Left ventricle myocardium inferior (tissue), 1 donor: Measurements from ENCODE around the gene CCNF. TPM values are rescaled to one million over a fixed set of nuclear protein-coding genes. Genes with fewer than 3 reads are reported as not detected.

ENCODE experiments used
- DNase-seq: peaks from one replicate; pipeline ENCODE4 v3.0.0-alpha.2; 2020
- H3K27ac ChIP-seq: fragments of 200-600 bp; replicated peaks from 2 replicates; pipeline ENCODE4 v1.8.0; 2021
- H3K27me3 ChIP-seq: fragments of 200-600 bp; 2 replicates; pipeline ENCODE4 v1.8.0; 2021; ENCODE audit warnings: low read depth
- H3K36me3 ChIP-seq: fragments of 200-600 bp; 2 replicates; pipeline ENCODE4 v1.8.0; 2021
- H3K4me1 ChIP-seq: fragments of 200-600 bp; 2 replicates; pipeline ENCODE4 v1.8.0; 2021
- H3K4me3 ChIP-seq: fragments of 200-600 bp; 2 replicates; pipeline ENCODE4 v1.8.0; 2021; ENCODE audit warnings: mild to moderate bottlenecking, moderate library complexity
- H3K9me3 ChIP-seq: fragments of 200-600 bp; replicated peaks from 2 replicates; pipeline ENCODE4 v1.8.0; 2021
- CTCF ChIP-seq: fragments of 200-600 bp; IDR thresholded peaks from 2 replicates; pipeline ENCODE4 v1.8.0; 2021; ENCODE audit warnings: antibody characterized with exemption, mild to moderate bottlenecking, borderline replicate concordance
- intact Hi-C: fragments of 100-400 bp; cut with micrococcal nuclease; formaldehyde crosslinking; loops from one replicate; pipeline ENCODE4 v1.11.0; 2022
- total RNA-seq: library from RNA; stranded (reverse); fragmentation: NEBNext Ultra II Directional; extraction: Animal tissue kit (Norgen Biotek cat#: 25700); gene quantifications from one replicate; pipeline ENCODE4 v1.2.1, GENCODE V29; 2021
- donor health status: DM: no; HTN: yes; CAD: no; lungs with severe emphysema.

Gene CCNF
- total RNA-seq, 1 donor from 2014 or later = 0.96 TPM

DNA sequence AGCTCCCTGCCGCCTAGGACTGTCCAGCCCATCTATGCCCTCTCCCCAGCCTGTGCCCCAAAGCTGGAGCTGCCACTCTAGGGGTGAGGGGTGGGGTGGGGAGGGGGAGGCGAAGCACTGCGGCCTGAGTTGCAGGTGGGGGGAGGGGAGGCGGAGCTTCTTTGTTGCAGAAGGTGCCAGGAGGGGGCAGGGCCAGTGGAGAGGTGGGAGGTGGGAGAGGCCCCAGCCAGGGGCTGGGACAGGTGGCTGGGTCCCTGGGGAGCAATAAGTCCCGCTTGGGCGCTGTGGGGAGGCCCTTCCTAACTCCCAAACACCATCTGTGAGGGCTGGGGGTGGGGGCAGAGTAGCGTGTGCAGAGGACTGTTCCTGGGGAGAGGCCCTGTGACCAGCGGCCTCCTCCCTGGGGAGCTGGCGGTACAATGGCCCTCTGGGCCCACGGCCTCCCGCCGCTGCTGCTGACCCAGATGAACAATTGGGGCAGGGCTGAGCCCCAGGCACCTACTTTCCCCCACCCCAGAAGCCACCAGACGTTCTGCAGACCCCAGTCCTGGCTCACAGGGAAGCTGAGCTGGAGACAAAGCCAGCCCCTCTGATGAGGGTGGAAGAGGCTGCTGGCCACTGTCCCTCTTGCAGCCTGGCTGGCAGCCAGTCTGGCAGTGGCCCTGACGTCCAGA lies 39.6 kb downstream of the CCNF start:
- no peak for DNase-seq
- peak overlapping the region; percentile 74 for H3K4me3 ChIP-seq
- H3K27me3 ChIP-seq = peaks cover 49% of the 10 kb centered on the region
- intact Hi-C loops = no loop called here
- no peak for TF ChIP-seq CTCF
- H3K4me1 ChIP-seq = peaks cover 61% of the 10 kb centered on the region
- H3K9me3 ChIP-seq = no peaks in the 10 kb centered on the region
- no peak overlapping the region for H3K27ac ChIP-seq
- H3K36me3 ChIP-seq = no peaks in the 10 kb centered on the region

GRCh38 chr16:2469399-2470233 lies 40.4 kb downstream of the CCNF start:
- H3K9me3 ChIP-seq = no peaks in the 10 kb centered on the region
- H3K27me3 ChIP-seq = peaks cover 49% of the 10 kb centered on the region
- intact Hi-C loops = no loop called here
- no peak overlapping the region for H3K4me3 ChIP-seq
- TF ChIP-seq CTCF = no peak
- H3K36me3 ChIP-seq = no peaks in the 10 kb centered on the region
- peaks cover 68% of the 10 kb centered on the region for H3K4me1 ChIP-seq
- no peak overlapping the region for H3K27ac ChIP-seq
- DNase-seq = no peak

- Histone ChIP-seq H3K27ac (no peak overlapping the region), H3K4me1 (peaks cover 71% of the 10 kb centered on the region)
- DNase-seq = no peak
Measured at GRCh38 chr16:2470234-2470601, 41.0 kb downstream of the CCNF start.

GRCh38 chr16:2470603-2471015 lies 41.4 kb downstream of the CCNF start:
- H3K36me3 ChIP-seq = no peaks in the 10 kb centered on the region
- peak overlapping the region; percentile 56 for H3K4me3 ChIP-seq
- TF ChIP-seq CTCF = no peak
- peaks cover 49% of the 10 kb centered on the region for H3K27me3 ChIP-seq
- H3K27ac ChIP-seq = no peak overlapping the region
- intact Hi-C loops = no loop called here
- H3K9me3 ChIP-seq = no peaks in the 10 kb centered on the region
- no peak for DNase-seq
- peaks cover 75% of the 10 kb centered on the region for H3K4me1 ChIP-seq

More at GRCh38 chr16:2470234-2470601, 41.0 kb downstream of the CCNF start:
- intact Hi-C loops = no loop called here
- no peak overlapping the region for H3K4me3 ChIP-seq
- H3K36me3 ChIP-seq = no peaks in the 10 kb centered on the region
- H3K9me3 ChIP-seq = no peaks in the 10 kb centered on the region
- peaks cover 49% of the 10 kb centered on the region for H3K27me3 ChIP-seq
- no peak for TF ChIP-seq CTCF

- DNase-seq = no peak
- TF ChIP-seq CTCF = no peak
- H3K36me3 ChIP-seq = no peaks in the 10 kb centered on the region
- H3K4me3 ChIP-seq = peak within 1 kb of the TSS; percentile 56
- H3K9me3 ChIP-seq = no peaks in the 10 kb centered on the region
- H3K27ac ChIP-seq = no peak within 1 kb of the TSS
- intact Hi-C loops = no loop called here
- H3K4me1 ChIP-seq = peaks cover 80% of the 10 kb centered on the region
- peaks cover 49% of the 10 kb centered on the region for H3K27me3 ChIP-seq
Measured at GRCh38 chr16:2471016-2471652, 41.9 kb downstream of the CCNF start, which contains the start of gene NTN3. Gene NTN3 (plus strand): TSS chr16:2471297. CDS start chr16:2471702, 405 bp downstream.
